A673 (cell line): ENCODE data around the gene SUSD6.

Experiments used
- CTCF ChIP-seq: fragments of 300-800, 200-600 bp; sonication (generic); conservative IDR thresholded peaks from 2 replicates; pipeline ENCODE4 v1.5.1; 2017; ENCODE audit warnings: low read depth, mild to moderate bottlenecking, antibody characterized with exemption, low read length, moderate library complexity, mixed read lengths
- EZH2 ChIP-seq: fragments of 200-600 bp; sonication (generic); IDR thresholded peaks from 2 replicates; pipeline ENCODE4 v1.6.1; 2017; ENCODE audit warnings: borderline replicate concordance, low read depth, mild to moderate bottlenecking, mixed read lengths, antibody characterized with exemption, low read length; ENCODE audit not compliant: poor library complexity, severe bottlenecking

DNA sequence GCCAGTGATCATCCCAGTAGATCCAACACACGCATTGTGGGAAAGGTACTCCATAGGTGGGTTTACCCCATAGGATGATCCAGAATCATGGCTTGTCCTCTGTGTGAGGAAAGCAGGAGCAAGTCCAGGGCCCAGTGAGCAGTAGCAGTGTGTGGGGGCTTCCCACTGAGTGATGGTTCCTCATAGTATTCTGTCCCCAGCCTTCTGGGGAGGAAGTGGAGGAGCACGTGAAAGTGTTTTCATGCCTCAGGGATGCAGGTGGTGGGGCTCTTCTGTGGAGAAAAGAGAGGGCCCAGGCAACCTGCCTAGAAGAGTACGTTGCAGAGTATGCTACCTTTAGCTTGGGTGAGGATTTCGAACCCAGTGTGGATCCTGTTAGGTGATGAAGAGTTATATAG is 56.5 kb downstream of the SUSD6 start:
- no peak for TF ChIP-seq CTCF
- TF ChIP-seq EZH2, result no peak
